HG02678 (cell line): ENCODE results near the gene SLC66A2.
A peak's percentile ranks its signal among the peaks of the same experiment; 100 is the strongest.
"Not testable (repeated sequence)": the region's sequence is repeated elsewhere in the genome, so short reads cannot be mapped to it uniquely, and the experiment has no call there.

Source experiments
- ATAC-seq: cut with Tn5 transposase; IDR thresholded peaks from one replicate; pipeline ENCODE4 v1.9.1; 2021; ENCODE audit warnings: mild to moderate bottlenecking, moderate library complexity; ENCODE audit not compliant: unreplicated experiment

SLC66A2 gene

GRCh38 chr18:79869591-79870300 lies 81.7 kb downstream of the SLC66A2 start:
- no peak for ATAC-seq

GRCh38 chr18:79868811-79869541 lies 82.5 kb downstream of the SLC66A2 start:
- ATAC-seq, result no peak

- ATAC-seq, result no peak
Observed at GRCh38 chr18:79868168-79868784, 83.2 kb downstream of the SLC66A2 start.

- ATAC-seq, result no peak
Observed at GRCh38 chr18:79867666-79868065, 83.8 kb downstream of the SLC66A2 start.

- no peak for ATAC-seq
Observed at GRCh38 chr18:79866889-79867574, 84.4 kb downstream of the SLC66A2 start.

GRCh38 chr18:79865951-79866350 lies 85.5 kb downstream of the SLC66A2 start:
- ATAC-seq, result not testable (repeated sequence)

- ATAC-seq, result not testable (repeated sequence)
Observed at GRCh38 chr18:79864955-79865354, 86.5 kb downstream of the SLC66A2 start.

GRCh38 chr18:79864006-79864725 lies 87.3 kb downstream of the SLC66A2 start:
- no peak for ATAC-seq

GRCh38 chr18:79863161-79864005 lies 88.1 kb downstream of the SLC66A2 start:
- ATAC-seq, result no peak

GRCh38 chr18:79862562-79862961 lies 88.9 kb downstream of the SLC66A2 start:
- no peak for ATAC-seq

- ATAC-seq, result no peak
Observed at GRCh38 chr18:79861687-79862086, 89.8 kb downstream of the SLC66A2 start.

- no peak for ATAC-seq
Observed at GRCh38 chr18:79859314-79859713, 92.1 kb downstream of the SLC66A2 start.

GRCh38 chr18:79857082-79857671 lies 94.3 kb downstream of the SLC66A2 start:
- ATAC-seq, result no peak

- ATAC-seq, result peak; percentile 46
Observed at GRCh38 chr18:79856119-79857007, 95.1 kb downstream of the SLC66A2 start.

GRCh38 chr18:79855147-79855933 lies 96.1 kb downstream of the SLC66A2 start:
- peak; percentile 85 for ATAC-seq

- ATAC-seq, result no peak
Observed at GRCh38 chr18:79853993-79854364, 97.5 kb downstream of the SLC66A2 start.

GRCh38 chr18:79853303-79853992 lies 98.0 kb downstream of the SLC66A2 start:
- ATAC-seq, result no peak
